H7 (cell line): Measurements from ENCODE around the gene DENND1A. TPM values are rescaled to one million over a fixed set of nuclear protein-coding genes. Genes with fewer than 3 reads are reported as not detected.
"Not testable (repeated sequence)": the region's sequence is repeated elsewhere in the genome, so short reads cannot be mapped to it uniquely, and the experiment has no call there.

ENCODE experiments used
- DNase-seq: peaks from one replicate; pipeline ENCODE4 v3.0.0; 2012
- H3K27me3 ChIP-seq: 2 replicates; pipeline ENCODE4 v1.6.0; 2011; ENCODE audit warnings: mild to moderate bottlenecking, low read length; ENCODE audit not compliant: control insufficient read depth, insufficient read depth
- H3K36me3 ChIP-seq: replicated peaks from 2 replicates; pipeline ENCODE4 v1.5.1; 2011; ENCODE audit warnings: low read length; ENCODE audit not compliant: control insufficient read depth, insufficient read depth
- H3K4me3 ChIP-seq: 2 replicates; pipeline ENCODE4 v1.5.1; 2011; ENCODE audit warnings: low read depth, mild to moderate bottlenecking, control low read depth, low read length, moderate library complexity; ENCODE audit not compliant: insufficient read depth
- total RNA-seq: library from RNA; depleted of rRNA; stranded (reverse); fragments of >200 nt; shearing (Covaris generic); gene quantifications from 2 replicates; pipeline ENCODE4 v1.2.3, GENCODE V29; 2014

DENND1A gene
- total RNA-seq, 1 experiment from 2014 or later = 10.9 TPM

DNA sequence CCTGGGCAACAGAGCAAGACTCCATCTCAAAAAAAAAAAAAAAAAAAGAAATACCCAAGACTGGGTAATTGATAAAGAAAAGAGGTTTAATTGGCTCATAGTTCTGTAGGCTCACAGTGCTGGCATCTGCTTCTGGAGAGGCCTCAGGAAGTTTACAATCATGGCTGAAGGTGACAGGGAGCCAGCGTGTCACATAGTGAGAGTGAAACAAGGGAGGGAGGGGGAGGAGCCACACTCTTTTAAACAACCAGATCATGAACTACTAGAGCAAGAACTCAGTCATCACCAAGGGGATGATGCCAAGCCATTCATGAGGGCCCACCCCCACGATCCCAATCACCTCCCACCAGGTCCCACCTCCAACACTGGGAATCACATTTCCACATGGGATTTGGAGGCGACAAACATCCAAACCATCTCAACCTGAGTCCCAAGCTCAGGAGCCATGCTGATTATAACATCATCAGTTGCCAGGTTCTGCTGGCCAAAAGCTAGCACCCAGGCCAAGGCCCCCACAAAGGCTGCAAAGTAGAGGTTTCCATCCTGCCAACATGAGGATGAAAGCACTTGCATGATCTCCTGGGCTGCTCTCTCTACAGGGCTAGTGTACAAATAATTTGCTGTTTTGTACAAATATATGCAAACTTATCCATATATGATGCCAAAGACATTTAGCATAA, 15.3 kb downstream of the DENND1A start:
- H3K4me3 ChIP-seq = no peak overlapping the region
- no peaks in the 10 kb centered on the region for H3K27me3 ChIP-seq
- DNase-seq = no peak
- H3K36me3 ChIP-seq = no peaks in the 10 kb centered on the region

DNA sequence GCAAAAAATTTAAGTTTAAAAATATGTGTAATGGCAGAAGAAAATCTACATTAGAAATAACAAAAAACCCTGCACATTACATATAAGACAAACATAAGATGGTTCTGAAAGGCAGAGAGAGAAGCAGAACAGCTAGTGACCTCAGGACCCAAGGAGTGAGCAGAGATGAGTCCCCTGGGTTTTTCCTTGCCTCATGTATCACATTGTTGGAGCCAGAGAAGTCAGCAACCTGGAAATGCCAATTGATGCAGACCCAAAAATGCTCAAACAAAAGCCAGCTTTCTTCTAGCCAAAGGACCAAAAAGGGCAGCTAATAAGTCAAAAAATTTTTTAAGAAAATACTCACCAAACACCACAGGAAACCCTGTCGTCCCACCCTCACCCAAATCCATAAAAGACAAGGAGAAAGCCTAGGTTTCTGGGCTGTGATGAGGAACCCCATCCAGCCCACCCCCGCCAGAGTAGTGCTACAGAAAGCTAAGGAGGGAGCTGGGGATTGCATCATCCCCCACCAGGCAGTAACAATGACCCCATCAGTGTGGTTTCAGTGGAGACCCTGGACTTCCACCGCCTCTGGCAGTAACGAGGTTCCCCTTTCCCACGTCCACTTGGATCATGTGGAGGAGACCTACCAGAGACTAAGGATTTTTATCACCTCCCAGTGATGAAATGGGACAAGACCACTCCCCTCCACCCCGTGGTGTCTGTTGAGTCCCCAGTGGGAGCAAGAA, 17.6 kb downstream of the DENND1A start:
- H3K27me3 ChIP-seq = no peaks in the 10 kb centered on the region
- no peaks in the 10 kb centered on the region for H3K36me3 ChIP-seq
- H3K4me3 ChIP-seq = no peak overlapping the region
- DNase-seq = peak; percentile 41

DNA sequence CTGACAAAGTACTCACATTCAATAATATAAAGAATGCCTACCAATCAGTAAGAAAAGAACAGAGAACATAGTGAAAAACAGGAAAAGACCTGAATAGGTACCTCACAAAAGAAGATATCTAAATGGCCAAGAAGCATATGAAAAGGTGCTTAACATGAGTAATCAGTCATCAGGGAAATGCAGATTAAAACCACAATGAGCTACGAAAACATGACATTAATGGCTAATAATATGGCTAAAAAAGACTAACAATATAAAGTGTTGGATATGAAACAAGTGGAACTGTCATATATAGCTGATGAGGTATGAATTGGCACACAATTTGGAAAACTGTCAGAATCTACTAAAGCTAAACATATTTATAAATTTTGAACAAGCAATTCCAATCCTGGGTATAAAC, 18.9 kb downstream of the DENND1A start:
- DNase-seq = no peak
- H3K4me3 ChIP-seq = no peak overlapping the region
- H3K27me3 ChIP-seq = no peaks in the 10 kb centered on the region
- H3K36me3 ChIP-seq = no peaks in the 10 kb centered on the region

DNA sequence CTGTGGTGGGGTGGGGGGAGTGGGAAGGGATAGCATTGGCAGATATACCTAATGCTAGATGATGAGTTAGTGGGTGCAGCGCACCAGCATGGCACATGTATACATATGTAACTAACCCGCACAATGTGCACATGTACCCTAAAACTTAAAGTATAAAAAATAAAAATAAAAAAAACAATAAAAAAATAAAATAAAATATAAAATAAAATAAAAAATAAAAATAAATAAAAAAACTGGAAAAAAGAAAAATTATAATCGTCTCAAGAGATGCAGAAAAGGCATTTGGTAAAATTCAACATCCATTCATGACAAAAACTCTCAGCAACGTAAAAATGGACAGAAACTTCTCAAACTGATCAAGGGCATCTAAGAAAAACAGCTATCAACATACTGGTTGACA, 20.7 kb downstream of the DENND1A start:
- not testable (repeated sequence) for H3K27me3 ChIP-seq, DNase-seq, H3K36me3 ChIP-seq, H3K4me3 ChIP-seq

DNA sequence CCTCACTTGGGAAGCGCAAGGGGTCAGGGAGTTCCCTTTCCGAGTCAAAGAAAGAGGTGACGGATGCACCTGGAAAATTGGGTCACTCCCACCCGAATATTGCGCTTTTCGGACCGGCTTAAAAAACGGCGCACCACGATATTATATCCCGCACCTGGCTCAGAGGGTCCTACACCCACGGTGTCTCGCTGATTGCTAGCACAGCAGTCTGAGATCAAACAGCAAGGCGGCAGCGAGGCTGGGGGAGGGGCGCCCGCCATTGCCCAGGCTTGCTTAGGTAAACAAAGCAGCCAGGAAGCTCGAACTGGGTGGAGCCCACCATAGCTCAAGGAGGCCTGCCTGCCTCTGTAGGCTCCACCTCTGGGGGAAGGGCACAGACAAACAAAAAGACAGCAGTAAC, 26.4 kb downstream of the DENND1A start:
- not testable (repeated sequence) for H3K36me3 ChIP-seq, H3K27me3 ChIP-seq, H3K4me3 ChIP-seq, DNase-seq

DNA sequence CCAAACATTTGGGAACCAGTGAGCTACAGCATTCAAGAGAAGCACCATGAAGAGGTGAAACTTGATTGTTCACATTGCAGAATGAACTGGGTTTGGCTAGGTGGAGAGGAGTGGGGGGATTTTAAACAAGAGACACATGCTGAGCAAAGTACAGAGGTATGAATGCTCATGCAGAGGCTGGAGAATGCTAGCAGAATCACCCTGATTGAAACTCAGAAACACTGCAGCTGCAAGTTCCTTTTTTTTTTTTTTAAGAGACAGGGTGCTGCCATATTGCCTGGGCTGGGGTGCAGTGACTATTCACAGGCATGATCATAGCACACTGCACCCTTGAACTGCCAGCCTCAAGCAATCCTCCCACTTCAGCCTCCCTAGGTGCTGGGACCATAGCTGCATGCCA, 35.1 kb downstream of the DENND1A start:
- H3K36me3 ChIP-seq = no peaks in the 10 kb centered on the region; the same call in 1 of the 2 replicates
- H3K4me3 ChIP-seq = no peak overlapping the region
- no peaks in the 10 kb centered on the region for H3K27me3 ChIP-seq
- no peak for DNase-seq

DNA sequence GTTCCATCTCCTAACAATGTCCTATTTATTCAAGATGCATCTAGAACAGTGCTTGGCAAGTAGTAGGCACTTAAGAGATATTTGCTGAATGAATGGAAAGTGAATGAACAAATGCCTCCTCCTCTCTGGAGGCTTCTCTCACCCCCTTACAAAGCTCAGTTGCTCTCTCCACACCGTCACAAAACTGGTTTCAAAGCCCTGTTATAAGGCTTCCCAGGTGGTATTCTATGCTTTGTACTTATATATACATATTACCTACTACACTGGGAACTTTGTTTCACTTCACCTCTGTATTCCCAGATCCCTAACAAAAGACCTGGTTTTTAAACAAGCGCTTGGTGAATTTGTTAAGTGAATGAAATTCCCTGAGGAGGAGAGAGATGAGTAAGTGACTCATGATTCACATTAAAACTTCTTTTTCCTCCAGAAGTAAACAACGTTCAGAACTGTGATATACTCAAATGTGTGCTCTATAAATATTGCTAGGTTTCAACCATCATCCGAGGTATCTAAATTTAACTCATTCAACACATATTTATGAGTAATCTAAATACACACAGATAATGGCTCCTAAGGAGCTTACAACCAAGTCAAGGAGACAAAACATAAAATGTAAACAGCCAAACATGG, 36.0 kb downstream of the DENND1A start:
- Histone ChIP-seq H3K27me3 (no peaks in the 10 kb centered on the region), H3K4me3 (no peak overlapping the region), H3K36me3 (no peaks in the 10 kb centered on the region; the same call in 1 of the 2 replicates)
- no peak for DNase-seq

DNA sequence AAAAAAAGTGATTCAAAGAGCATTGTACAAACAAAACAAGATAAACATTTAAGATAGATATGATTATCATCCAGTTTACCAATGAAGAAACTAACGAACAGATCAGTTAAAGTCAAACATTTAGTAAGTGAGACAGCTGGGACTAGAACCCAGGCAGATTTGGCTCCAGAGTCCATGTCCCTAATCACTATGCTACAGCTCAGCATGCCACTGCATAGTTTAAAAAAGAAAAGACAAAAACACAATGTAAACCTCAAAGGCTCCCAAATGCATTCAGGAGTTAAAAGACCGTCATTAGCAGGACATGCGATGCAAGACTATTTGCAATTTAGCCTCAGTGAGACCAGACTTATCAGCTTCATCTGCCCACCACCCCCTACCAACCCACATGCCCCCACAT, 36.8 kb downstream of the DENND1A start:
- Histone ChIP-seq H3K36me3 (no peaks in the 10 kb centered on the region), H3K4me3 (no peak overlapping the region), H3K27me3 (no peaks in the 10 kb centered on the region)
- DNase-seq = no peak

DNA sequence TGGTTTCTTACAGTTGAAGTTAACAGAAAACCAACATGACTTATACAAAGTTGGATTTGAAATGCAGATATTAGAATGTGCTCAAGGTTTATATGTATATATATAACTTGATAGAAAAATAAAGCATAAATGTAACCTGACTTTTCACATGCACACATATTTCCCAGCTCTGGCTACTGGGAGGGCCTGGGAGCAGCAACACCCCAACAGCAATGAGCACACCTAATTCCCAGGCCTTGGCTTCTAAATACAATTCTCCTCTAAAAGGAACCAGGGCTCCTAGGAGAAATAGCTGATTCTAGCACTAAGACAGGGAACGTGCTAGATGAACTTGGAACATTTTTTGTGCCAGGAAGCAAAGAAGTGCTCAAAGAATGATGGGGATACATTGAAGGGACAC, 42.1 kb downstream of the DENND1A start:
- DNase-seq = no peak
- Histone ChIP-seq H3K4me3 (no peak overlapping the region), H3K27me3 (no peaks in the 10 kb centered on the region), H3K36me3 (no peaks in the 10 kb centered on the region)

DNA sequence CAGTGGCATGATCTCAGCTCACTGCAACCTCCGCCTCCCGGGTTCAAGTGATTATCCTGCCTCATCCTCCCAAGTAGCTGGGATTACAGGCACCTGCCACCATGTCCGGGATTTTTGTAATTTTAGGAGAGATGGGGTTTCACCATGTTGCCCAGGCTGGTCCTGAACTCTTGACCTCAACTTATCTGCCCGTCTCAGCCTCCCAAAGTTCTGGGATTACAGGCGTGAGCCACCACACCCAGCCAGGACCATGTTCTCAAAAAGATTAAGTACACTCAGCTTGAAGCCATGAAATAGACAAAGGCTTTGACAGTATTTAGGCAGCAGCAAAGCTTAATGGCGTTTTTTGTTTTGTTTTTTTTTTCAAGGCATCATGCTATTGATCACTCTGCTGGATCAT, 44.1 kb downstream of the DENND1A start:
- not testable (repeated sequence) for H3K4me3 ChIP-seq, H3K36me3 ChIP-seq, H3K27me3 ChIP-seq, DNase-seq

DNA sequence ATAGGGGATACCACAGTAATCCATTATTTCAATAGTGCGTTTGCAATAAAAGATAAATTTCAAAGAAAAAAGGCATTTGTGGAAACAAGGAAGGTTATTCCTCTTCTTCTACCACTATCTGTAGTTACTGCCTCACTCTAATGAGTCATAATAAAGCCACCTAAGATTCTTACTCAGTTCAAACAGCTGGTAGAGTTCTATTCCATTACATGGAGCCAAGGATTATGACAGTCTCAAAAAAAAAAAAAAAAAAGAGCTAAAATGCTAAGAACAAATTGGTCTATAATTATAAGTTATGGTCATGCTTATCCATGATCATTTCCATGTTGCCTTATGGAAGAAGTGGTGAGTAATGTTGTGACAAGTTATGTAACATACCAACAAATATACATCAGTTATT, 46.3 kb downstream of the DENND1A start:
- Histone ChIP-seq H3K4me3 (no peak overlapping the region), H3K36me3 (no peaks in the 10 kb centered on the region), H3K27me3 (no peaks in the 10 kb centered on the region)
- no peak for DNase-seq

DNA sequence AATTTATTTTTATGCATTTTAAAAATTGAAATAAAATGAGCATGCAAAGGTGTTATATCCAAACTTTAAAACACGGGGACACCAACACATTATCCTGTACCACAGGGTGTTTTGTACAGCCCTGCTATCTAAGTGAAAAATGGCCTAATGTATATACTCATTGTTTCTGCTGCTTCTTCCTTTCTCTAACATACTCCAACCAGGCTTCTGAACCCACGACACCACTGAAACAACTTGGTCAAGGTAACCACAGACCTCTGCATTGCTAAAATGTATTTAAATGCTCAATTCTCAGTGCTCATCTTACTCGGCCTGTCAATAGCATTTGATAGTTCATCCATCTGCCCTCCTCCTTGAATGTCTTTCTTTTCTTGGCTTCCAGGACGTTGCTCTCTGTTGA, 48.3 kb downstream of the DENND1A start:
- DNase-seq = no peak
- Histone ChIP-seq H3K27me3 (no peaks in the 10 kb centered on the region), H3K36me3 (no peaks in the 10 kb centered on the region), H3K4me3 (no peak overlapping the region)

DNA sequence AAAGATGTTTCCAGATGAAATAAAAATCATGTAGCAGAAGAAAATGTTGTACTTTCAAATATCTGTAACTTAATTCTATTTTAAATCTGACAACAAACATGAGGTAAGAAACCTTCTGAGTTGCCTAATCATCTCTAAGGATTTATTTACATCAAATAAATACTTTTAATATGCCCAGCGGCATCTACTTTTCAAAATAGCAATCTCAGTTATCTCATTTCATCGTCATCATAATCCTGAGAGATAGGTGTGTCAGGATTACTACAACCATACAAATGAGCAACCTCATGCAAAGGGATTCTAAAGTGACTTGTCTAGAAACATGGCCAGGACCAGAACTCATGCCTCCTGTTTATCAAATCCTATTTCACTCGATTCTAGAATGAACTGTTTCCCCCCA, 49.5 kb downstream of the DENND1A start:
- no peak for DNase-seq
- no peak overlapping the region for H3K4me3 ChIP-seq
- no peaks in the 10 kb centered on the region for H3K27me3 ChIP-seq
- no peaks in the 10 kb centered on the region; the same call in 1 of the 2 replicates for H3K36me3 ChIP-seq

DNA sequence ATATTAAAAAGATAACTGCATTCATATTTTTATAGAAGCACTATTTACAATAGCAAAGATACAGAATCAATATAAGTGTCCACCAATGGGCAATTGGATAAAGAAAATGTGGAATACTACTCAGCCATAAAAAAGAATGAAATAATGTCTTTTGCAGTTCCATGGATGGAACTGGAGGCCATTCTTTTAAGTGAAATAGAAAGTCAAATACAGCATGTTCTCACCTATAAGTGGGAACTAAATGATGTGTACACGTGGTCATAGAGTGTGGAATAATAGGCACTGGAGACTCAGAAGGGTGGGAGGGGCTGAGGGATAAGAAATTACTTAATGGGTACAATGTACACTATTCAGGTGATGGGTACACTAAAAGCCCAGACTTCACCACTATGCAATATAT, 53.2 kb downstream of the DENND1A start:
- Histone ChIP-seq H3K27me3 (no peaks in the 10 kb centered on the region), H3K4me3 (no peak overlapping the region), H3K36me3 (no peaks in the 10 kb centered on the region; the same call in 1 of the 2 replicates)
- no peak for DNase-seq

DNA sequence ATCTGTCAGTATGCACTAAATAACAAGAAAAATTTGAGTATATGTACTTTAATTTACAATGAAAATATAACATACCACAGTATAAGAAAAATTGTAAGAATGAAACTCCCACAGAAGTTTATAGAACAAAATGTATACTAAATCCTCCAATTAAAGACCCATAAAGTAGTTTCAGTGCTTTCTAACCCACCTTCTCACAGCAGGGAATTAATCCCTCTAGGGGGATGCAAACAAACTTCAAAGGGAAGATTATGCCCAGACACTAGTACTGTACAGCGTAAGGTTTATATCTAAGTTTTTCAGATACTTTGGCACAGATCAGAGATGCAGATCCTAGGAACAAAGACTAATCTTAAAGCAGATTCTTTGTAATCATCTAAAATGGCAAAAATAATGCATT, 57.2 kb downstream of the DENND1A start:
- no peak overlapping the region for H3K4me3 ChIP-seq

More for the DNA sequence above, 57.2 kb downstream of the DENND1A start:
- Histone ChIP-seq H3K36me3 (no peaks in the 10 kb centered on the region; the same call in 1 of the 2 replicates), H3K27me3 (no peaks in the 10 kb centered on the region)
- DNase-seq = no peak
